ENCODE data around the gene BAIAP3.

GRCh38 chr16:1316033-1316405 is 17.4 kb upstream of the BAIAP3 start:
- no peak for TF ChIP-seq CTCF (IDR thresholded peaks at IDR 0.05)
- TF ChIP-seq POLR2A (IDR thresholded peaks at IDR 0.05), result no peak

All from right lobe of liver (tissue), 4 donors.